ENCODE results near the gene SLC25A46.

SLC25A46 gene

DNA sequence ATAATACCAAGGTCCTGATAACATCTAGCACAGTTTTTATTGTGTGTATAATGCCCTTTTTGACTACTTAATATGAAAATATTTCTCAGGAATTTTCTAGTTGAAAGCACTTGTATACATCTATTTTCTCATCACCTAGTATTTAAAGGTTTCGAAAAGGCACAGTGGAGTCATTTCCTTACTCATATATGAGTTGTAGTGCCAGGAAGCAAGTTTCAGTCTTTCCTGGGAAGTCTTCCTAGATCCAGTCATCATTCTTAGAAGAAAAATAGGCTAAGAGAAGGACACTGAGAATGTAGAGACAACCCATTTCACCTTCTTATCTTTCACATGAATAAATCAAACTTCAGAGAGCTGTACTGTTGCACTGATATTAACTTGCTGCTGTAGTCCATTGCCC, 70.2 kb downstream of the SLC25A46 start:
- Histone ChIP-seq H3K36me3 (no peaks in the 10 kb centered on the region), H3K9me3 (peaks cover 0 to 9% (median 0%) of the 10 kb centered on the region in 3 donors), H3K27ac (no peak overlapping the region), H3K4me1 (no peaks in the 10 kb centered on the region), H3K27me3 (no peaks in the 10 kb centered on the region), H3K4me3 (no peak overlapping the region)
- no peak for DNase-seq
- TF ChIP-seq, protein P1, sequence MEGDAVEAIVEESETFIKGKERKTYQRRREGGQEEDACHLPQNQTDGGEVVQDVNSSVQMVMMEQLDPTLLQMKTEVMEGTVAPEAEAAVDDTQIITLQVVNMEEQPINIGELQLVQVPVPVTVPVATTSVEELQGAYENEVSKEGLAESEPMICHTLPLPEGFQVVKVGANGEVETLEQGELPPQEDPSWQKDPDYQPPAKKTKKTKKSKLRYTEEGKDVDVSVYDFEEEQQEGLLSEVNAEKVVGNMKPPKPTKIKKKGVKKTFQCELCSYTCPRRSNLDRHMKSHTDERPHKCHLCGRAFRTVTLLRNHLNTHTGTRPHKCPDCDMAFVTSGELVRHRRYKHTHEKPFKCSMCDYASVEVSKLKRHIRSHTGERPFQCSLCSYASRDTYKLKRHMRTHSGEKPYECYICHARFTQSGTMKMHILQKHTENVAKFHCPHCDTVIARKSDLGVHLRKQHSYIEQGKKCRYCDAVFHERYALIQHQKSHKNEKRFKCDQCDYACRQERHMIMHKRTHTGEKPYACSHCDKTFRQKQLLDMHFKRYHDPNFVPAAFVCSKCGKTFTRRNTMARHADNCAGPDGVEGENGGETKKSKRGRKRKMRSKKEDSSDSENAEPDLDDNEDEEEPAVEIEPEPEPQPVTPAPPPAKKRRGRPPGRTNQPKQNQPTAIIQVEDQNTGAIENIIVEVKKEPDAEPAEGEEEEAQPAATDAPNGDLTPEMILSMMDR (IDR thresholded peaks at IDR 0.05) = no peak
- intact Hi-C loops (cut with DNase I; ENCODE audit: low total_unique reads) = no loop called here

Data from tibial artery (tissue), 4 donors.